ENCODE data around the gene NEK3.
"Not testable (repeated sequence)": the region's sequence is repeated elsewhere in the genome, so short reads cannot be mapped to it uniquely, and the experiment has no call there.

Gene NEK3

DNA sequence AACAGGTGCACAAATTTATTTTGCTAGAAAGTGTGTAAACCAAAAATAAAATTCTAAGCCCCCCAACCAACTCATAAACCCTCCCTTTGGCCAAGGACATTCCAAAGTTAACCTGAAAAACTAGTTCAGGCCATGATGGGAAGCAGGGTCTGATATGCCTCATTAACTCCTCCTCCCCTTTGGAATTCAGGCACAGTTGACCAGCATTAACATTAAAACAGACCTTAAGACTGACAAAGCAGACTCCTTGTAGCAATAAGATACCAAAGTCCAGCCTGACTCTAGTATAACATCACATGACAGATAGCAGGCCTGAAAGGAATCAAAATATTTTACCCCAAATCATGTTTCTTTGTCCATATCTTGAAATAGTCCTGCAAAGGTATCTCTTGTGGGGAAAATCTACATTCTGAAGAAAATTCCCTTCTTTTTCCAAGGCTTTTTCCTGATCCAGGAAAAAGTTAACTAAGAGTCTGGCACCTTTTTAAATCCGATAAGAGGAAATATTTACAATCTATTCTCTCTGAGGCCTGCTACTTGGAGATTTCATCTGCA is 50.2 kb downstream of the NEK3 start:
- H3K4me3 ChIP-seq (ENCODE audit: control insufficient read depth, low read depth, low read length), result no peak overlapping the region
- TF ChIP-seq, protein P1, sequence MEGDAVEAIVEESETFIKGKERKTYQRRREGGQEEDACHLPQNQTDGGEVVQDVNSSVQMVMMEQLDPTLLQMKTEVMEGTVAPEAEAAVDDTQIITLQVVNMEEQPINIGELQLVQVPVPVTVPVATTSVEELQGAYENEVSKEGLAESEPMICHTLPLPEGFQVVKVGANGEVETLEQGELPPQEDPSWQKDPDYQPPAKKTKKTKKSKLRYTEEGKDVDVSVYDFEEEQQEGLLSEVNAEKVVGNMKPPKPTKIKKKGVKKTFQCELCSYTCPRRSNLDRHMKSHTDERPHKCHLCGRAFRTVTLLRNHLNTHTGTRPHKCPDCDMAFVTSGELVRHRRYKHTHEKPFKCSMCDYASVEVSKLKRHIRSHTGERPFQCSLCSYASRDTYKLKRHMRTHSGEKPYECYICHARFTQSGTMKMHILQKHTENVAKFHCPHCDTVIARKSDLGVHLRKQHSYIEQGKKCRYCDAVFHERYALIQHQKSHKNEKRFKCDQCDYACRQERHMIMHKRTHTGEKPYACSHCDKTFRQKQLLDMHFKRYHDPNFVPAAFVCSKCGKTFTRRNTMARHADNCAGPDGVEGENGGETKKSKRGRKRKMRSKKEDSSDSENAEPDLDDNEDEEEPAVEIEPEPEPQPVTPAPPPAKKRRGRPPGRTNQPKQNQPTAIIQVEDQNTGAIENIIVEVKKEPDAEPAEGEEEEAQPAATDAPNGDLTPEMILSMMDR (conservative IDR thresholded peaks at IDR 0.05; ENCODE audit: control insufficient read depth, insufficient read depth, low read depth, low read length), result no peak
- DNase-seq (ENCODE audit: low read depth), result no peak

DNA sequence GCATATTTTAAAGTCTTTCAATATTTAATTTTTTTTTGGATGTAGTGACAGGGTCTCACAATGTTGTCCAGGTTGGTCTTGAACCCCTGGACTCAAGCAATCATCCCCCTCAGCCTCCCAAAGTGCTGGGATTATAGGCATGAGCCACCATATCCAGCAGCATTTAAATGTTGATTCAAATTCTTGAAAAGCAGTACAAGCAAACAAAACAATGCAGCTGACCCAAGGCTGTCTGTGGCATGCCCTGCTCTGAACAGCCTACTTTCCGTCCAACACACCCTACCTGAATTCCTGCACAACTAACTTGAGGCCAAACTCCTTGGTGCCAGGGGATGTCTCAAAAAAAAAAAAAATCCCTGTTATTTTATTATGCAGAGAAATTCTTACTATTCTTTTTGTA is 53.6 kb downstream of the NEK3 start:
- TF ChIP-seq, protein P1 (conservative IDR thresholded peaks at IDR 0.05; ENCODE audit: control insufficient read depth, insufficient read depth, low read depth, low read length), result no peak
- no peak overlapping the region for H3K4me3 ChIP-seq (ENCODE audit: control insufficient read depth, low read depth, low read length)
- no peak for DNase-seq (ENCODE audit: low read depth)

DNA sequence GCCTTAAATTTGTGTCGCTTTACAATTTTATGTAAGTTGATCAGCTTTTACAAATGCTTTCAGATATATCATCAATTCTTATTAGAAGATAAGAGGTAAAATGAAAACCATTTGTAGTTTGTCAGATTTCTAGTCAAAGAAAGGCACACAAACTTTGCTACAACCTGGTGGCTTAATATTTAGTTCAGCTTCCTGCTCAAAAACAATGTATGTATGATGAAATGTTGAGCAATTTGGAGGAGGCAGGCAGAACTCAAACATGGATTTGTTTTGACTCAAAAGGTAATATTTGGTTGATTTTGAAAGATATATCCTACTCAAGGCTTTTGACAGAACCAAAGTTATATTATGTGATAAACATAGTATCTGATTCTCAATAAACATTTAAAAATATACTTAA is 54.8 kb downstream of the NEK3 start:
- no peak overlapping the region for H3K4me3 ChIP-seq (ENCODE audit: control insufficient read depth, low read depth, low read length)
- TF ChIP-seq, protein P1 (conservative IDR thresholded peaks at IDR 0.05; ENCODE audit: control insufficient read depth, insufficient read depth, low read depth, low read length), result no peak
- peak; percentile 6 for DNase-seq (ENCODE audit: low read depth)

DNA sequence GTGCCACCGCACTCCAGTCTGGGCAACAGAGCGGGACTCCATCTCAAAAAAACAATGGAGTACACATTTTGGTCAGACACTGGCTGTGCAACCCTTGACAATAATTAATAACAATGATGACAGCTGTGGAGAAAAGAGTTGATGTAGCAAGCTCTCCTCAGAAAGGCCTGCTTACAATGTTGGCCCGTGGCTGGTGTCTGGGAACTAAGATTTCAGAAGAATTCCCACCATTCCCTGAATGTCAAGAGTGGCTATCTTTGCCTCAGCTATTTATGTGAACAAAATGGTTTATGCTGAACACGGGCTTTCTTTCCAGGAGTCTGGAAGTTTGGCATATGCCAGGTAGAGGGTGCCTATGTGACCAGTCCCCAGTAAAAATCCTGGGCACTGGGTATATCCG is 56.0 kb downstream of the NEK3 start:
- H3K4me3 ChIP-seq (ENCODE audit: control insufficient read depth, low read depth, low read length), result no peak overlapping the region
- no peak for DNase-seq (ENCODE audit: low read depth)
- TF ChIP-seq, protein P1 (conservative IDR thresholded peaks at IDR 0.05; ENCODE audit: control insufficient read depth, insufficient read depth, low read depth, low read length), result no peak

DNA sequence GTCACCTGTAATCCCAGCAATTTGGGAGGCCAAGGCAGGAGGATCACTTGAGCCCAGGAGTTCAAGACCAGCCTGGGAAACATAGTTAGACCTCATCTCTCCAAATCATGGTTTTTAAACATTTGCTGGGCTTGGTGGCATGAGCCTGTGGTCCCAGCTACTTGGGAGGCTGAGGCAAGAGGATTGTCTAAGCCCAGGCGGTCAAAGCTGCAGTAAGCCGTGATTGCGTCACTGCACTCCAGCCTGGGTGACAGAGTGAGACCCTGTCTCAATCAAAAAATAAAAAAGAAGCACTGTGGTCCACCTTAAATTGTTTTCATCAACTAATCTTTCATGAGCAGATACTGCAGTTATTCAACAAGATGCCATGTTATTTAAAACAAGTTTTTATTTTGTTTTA is 57.0 kb downstream of the NEK3 start:
- DNase-seq (ENCODE audit: low read depth); H3K4me3 ChIP-seq (ENCODE audit: control insufficient read depth, low read depth, low read length): not testable (repeated sequence)

DNA sequence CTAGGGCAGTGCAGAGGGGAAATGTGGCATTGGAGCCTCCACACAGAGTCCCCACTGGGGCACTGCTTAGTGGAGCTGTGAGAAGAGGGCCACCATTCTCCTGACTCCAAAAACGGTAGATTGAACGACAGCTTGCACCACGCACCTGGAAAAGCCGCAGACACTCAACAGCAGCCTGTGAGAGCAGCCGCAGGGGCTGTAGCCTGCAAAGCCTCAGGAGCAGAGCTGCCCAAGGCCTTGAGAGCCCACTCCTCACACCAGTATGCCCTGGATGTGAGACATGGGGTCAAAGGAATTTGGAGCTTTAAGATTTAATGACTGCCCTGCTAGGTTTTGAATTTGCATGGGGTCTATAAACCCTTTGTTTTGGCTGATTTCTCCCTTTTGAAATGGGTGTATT is 62.2 kb downstream of the NEK3 start:
- no peak overlapping the region for H3K4me3 ChIP-seq (ENCODE audit: control insufficient read depth, low read depth, low read length)
- DNase-seq (ENCODE audit: low read depth), result no peak
- TF ChIP-seq, protein P1 (conservative IDR thresholded peaks at IDR 0.05; ENCODE audit: control insufficient read depth, insufficient read depth, low read depth, low read length), result no peak

DNA sequence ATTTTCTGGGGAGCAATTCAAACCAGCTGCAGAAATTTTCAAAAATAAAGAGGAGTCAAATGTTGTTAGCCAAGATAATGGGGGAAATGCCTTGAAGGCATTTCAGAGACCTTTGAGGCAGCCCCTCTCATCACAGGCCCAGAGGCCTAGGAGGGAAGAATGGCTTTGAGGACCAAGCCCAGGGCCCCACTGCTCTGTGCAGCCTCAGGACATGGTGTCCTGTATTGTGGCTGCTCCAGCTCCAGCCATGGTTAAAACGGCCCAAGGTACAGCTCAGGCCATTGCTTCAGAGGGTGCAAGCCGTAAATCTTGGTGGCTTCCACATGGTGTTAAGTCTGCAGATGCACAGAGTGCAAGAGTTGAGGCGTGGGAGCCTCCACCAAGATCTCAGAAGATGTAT is 62.6 kb downstream of the NEK3 start:
- TF ChIP-seq, protein P1 (conservative IDR thresholded peaks at IDR 0.05; ENCODE audit: control insufficient read depth, insufficient read depth, low read depth, low read length), result no peak
- H3K4me3 ChIP-seq (ENCODE audit: control insufficient read depth, low read depth, low read length), result no peak overlapping the region
- no peak for DNase-seq (ENCODE audit: low read depth)
